Stimulated activated CD4-positive, alpha-beta T cell treated with anti-CD3 and anti-CD28 coated beads, TNF-alpha, amount 100 ng/mL, for 4 hours (primary cell): ENCODE data around the gene CLSTN1.
"Not testable (repeated sequence)": the region's sequence is repeated elsewhere in the genome, so short reads cannot be mapped to it uniquely, and the experiment has no call there.

Experiments
- DNase-seq, 3 experiments: peaks; one replicate each; pipeline ENCODE4 v3.0.0-alpha.2; 2020; ENCODE audit warnings: low read depth in 3 of 3

CLSTN1 gene

GRCh38 chr1:9762446-9762845 is 61.3 kb downstream of the CLSTN1 start:
- DNase-seq, result not testable (repeated sequence)

- no peak for DNase-seq
Measured at GRCh38 chr1:9761855-9762254, 61.9 kb downstream of the CLSTN1 start.

GRCh38 chr1:9760824-9761223 is 62.9 kb downstream of the CLSTN1 start:
- DNase-seq, result no peak

GRCh38 chr1:9759939-9760338 is 63.8 kb downstream of the CLSTN1 start:
- DNase-seq, result no peak

GRCh38 chr1:9758559-9759121 is 65.1 kb downstream of the CLSTN1 start:
- DNase-seq, result no peak

GRCh38 chr1:9755441-9755995 is 68.2 kb downstream of the CLSTN1 start:
- no peak for DNase-seq

GRCh38 chr1:9753121-9753531 is 70.6 kb downstream of the CLSTN1 start:
- DNase-seq, result no peak

GRCh38 chr1:9751971-9752370 is 71.8 kb downstream of the CLSTN1 start:
- no peak for DNase-seq

- DNase-seq, result no peak
Measured at GRCh38 chr1:9749361-9749760, 74.4 kb downstream of the CLSTN1 start.

GRCh38 chr1:9748391-9748790 is 75.4 kb downstream of the CLSTN1 start:
- DNase-seq, result not testable (repeated sequence)

GRCh38 chr1:9746651-9747050 is 77.1 kb downstream of the CLSTN1 start:
- DNase-seq, result no peak

- no peak for DNase-seq
Measured at GRCh38 chr1:9746211-9746610, 77.6 kb downstream of the CLSTN1 start.

- no peak for DNase-seq
Measured at GRCh38 chr1:9744106-9744799, 79.5 kb downstream of the CLSTN1 start.

GRCh38 chr1:9737671-9738070 is 86.1 kb downstream of the CLSTN1 start:
- no peak for DNase-seq

- no peak for DNase-seq
Measured at GRCh38 chr1:9737057-9737456, 86.7 kb downstream of the CLSTN1 start.

GRCh38 chr1:9736241-9736640 is 87.5 kb downstream of the CLSTN1 start:
- DNase-seq, result no peak

GRCh38 chr1:9735800-9736199 is 88.0 kb downstream of the CLSTN1 start:
- no peak for DNase-seq

GRCh38 chr1:9733160-9733789 is 90.5 kb downstream of the CLSTN1 start:
- no peak for DNase-seq

GRCh38 chr1:9732123-9732971 is 91.4 kb downstream of the CLSTN1 start:
- DNase-seq, result no peak

- no peak for DNase-seq
Measured at GRCh38 chr1:9731561-9731960, 92.2 kb downstream of the CLSTN1 start.

GRCh38 chr1:9731051-9731537 is 92.7 kb downstream of the CLSTN1 start:
- no peak for DNase-seq
